ENCODE data around the gene FGD5.

The FGD5 gene

DNA sequence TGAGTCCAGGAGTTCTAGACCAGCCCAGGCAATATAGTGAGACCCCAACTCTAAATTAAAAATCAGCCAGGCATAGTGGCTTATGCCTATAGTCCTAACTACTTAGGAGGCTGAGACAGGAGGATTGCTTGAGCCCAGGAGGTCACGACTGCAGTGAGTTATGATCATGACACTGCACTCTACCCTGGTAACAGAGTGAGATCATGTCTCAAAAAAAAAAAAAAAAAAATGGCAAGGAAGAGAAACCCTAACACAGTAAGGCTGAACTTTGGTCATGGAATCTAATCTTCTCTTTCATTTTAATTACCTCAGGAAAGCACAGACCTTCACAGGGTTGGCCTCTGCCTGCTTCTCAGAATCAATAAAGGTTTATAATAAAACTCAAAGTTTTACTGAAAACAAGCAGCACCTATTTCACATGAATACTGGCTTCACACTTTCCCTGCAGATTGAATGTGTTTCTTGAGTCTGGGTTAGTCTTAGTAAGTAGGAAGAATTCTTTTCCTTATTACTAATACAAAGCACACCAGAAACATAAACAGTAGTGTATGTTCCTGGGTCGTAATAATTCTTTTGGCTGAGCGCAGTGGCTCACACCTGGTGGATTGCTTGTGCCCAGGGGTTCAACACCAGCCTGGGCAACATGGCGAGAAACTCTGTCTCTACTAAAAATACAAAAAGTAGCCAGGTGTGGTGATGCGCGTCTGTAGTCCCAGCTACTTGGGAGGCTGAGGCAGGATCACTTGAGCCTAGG is 117.0 kb downstream of the FGD5 start:
- no peak for DNase-seq

DNA sequence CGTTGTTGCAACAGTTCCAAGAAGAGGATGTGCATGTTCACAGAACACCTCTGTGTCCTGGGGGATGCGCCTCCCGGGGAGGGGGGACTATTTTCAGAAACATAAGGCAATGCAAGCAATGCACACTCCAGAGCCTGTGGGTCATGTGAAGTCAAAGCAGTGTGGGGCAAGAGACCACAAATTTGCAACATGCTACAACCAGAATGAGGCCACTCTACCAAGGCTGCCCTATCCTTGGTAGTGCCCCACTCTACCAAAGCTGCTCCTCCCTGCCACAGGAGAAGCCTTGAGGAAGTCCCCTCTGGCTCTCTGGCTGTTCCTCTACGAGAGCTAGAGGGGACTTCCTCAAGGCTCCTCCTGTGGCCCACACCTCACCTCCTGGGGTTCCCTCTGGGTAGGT is 120.2 kb downstream of the FGD5 start:
- no peak for DNase-seq

DNA sequence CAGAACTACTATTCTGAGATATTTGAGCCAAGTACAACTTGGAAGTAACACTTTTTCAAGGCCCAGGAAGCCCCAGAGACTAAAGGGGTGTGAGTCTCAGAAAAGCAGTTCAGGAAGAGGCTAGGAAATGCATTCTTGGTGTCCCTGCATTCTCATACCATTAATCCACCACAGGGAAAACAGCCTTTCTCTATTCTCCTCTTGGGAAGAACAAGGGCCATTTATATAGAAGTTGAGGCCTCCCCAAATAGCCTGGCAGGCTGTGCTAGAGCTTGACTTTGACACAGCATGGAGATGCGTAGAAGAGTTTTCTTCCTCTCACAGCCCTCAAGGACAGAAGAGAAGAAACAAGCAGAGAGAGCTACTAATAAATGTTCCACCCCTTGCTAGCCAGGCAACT is 123.1 kb downstream of the FGD5 start:
- DNase-seq = no peak

DNA sequence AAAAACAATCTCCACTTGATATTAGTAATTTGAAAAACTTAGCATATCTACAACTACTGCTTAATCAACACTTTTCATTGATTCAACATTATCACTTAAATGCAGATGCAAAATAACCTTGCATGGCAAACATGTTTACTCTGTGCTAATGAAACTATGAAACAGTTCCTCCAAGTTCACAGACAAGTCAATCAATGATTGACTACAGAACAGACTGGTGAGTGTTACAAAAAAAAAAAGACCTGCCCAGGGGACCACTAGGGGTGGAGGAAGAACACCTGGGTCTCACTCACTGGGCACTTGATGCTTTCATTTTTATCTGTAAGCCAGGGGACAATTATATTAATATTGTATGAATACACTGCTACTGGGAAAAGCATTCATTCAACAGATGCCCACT is 124.3 kb downstream of the FGD5 start:
- DNase-seq = no peak

DNA sequence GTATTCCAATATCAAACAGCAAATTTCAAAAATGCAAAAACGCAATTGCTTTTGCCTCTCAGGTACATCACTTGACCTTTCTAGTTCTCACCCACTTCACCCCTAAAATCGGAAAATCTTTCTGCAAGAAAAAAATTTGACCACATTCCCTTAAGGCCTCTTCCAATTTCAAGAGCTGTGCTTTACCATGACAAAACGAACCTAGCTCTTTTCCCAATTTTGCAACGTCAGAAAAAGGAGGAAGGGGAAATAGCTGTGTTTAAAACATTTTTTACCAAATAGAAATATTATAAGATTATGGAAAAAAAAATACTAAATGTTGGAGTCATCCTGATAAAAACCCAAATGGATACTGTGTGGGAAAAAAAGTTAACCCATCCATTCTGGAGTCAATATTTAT is 127.5 kb downstream of the FGD5 start:
- no peak for DNase-seq

DNA sequence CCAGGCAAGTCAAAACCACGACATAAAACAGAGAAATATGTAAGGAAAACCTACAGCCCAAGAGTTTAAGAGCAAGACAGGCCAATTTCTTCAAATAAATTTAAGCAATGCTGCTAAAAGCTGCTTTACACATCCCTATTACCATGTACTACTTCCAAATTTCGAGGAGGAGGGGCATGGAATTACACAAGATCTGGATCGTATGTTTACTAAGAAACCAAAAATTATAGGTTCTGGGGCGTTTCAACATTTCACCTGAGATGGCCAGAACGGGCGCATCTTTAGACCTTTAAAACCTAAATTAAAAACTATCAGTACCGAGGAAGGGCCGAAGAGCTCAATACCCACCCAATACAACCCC is 128.0 kb downstream of the FGD5 start:
- no peak for DNase-seq

DNA sequence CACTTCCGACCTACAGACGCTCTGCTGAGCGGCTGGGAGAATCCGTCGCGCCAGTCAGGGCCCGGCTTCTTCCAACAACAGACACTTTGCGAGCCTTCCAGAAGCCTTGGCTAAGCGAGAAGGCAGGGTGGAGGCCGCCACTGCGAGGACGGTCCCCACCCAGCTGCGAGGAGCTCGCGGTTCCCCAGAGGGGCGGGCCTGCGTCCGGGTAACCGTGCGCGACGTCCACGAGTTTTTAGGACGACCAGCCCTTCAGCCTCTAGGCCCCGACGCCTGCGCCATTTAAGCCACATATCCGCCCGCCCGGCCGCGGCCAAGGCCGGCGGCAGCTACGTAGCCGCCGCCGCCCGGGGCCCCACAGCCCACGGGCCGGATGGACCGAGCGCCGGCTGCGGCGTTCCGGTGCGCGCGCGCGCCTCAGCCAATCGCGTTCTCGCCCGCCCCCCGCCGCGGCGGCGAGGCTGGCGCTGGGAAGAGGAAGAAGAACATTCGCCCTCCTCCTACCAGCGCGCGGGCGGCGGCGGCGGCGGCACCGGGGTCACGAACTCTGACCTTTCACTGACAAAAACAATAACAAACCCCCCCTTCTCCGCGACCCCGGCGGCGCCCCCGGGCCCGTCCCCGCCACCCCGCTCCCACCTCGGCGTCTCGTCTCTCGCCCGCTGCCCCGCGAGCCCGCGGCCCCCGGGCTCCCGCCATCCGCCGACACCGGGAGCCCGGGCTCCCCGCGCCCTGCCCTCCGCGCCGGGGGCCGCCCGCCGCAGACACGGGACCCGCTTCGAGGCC is 128.5 kb downstream of the FGD5 start, which contains the start of gene NR2C2:
TSS of gene NR2C2 (plus strand) at position 484 of the 786 bp plus-strand sequence. CDS start 56,332 bp downstream, outside the sequence.
- peak; percentile 81 to 89 (median 86) for DNase-seq

DNA sequence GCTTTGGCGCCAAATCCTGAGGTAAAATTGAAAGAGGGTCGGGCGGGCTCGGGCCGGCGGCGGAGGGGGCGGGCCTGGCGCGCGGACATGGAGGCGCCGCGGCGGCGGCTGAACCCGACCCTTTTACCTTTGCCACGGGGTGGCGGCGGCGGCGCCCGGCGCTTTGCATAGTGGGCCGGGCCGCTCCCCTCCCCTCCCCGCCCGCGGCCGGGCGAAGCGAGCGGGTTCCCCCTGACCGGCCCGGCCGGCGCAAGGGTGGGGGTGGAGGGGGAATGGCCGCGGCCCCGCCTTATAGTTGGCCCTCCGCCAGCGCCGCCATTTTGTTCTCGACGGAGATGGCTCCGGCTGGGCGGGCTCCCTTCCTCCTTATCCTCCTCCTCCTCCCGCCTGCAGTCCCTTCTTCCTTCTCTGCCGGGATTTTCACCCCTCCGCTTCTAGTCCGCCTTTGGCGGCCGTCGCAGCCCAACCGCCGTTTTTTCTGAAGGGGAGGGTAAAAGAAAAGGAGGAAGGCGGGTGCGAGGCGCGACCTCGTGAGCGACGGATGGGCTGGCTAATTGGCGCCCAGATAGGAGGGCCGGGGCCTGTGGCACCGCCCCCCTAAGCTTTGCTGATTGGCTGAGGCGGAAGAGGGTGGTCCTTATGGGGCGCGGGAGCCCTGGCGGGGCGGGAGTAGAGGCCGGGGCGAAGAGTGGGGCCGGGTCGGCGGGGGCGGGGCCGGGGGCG is 129.3 kb downstream of the FGD5 start:
- DNase-seq = peak; percentile 93 to 99 (median 95)

DNA sequence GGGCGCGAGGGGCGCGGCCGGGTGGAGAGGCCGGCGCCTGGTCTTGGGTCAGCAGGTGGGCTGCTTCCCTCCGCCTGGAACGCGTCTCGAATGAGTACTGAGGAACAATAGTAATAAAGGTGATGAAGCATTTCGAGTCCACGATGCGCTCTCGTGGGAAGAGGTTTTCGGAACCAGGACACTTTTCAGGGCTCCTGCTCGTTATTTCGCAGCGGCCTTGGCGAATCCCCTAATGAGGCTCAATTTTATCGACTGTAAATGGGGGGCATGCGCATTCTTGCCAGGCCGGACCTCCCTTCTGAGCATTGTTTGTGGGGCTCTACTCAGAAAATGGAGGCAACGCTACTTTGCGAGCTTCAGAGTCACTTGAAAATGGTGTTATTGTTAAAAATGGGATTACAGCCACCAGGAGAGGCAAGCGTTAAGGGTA is 129.9 kb downstream of the FGD5 start:
- DNase-seq = no peak

DNA sequence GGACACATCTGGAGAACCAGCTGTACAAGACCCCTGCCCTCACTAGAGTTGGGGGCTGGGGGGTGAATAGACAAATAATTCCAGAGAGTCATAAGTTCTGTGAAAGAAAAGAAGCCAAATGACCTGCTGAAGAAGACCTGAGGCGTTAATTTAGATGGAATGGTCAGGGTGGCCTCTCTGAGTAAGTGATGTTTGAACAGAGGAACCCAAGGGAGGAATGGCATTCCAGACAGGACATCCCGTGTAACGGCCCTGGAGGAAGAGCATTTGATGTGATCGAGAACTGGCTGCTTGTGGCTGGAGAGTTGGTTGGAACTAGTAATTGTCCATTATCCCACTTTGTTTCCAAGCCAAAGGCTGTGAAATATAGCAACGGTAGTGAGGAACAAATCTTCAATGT is 130.4 kb downstream of the FGD5 start:
- no peak for DNase-seq

DNA sequence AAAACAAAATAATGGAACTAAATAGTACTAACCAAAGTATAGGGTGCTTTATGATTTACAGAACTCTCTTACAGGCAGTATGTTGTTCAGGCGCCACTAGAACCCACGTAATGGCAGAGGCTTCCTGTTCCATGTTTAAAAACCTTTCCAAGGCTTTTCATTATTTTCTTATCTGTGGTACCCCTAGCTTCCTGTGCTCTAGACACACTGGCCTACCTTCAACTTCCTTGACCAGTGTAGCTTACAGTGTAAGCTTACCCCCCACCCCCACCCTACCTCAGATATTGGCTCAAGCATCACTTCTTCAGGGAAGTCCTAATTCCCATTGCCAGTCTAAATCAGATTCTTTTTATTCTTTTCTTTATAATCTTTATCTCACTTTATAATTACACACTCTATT is 131.5 kb downstream of the FGD5 start:
- DNase-seq = no peak

DNA sequence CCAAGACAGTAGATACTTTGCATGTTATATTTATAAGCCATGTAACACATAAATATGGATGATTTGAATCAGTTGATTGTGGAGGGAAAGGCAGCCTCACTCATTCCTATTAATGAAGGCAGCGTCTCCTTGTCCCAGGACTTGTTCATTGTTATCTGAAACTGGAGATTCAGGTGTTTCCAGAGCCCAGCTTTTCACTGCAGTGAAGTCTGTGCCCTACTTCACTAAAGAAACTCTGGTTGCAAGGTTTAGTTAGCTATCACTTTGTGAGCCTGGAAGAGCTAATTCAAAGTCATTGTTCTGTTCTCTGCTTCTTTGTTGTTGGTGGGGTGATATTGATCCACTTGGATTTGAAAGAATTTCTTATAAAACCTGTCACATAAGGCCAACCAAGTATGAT is 138.4 kb downstream of the FGD5 start:
- DNase-seq = no peak

DNA sequence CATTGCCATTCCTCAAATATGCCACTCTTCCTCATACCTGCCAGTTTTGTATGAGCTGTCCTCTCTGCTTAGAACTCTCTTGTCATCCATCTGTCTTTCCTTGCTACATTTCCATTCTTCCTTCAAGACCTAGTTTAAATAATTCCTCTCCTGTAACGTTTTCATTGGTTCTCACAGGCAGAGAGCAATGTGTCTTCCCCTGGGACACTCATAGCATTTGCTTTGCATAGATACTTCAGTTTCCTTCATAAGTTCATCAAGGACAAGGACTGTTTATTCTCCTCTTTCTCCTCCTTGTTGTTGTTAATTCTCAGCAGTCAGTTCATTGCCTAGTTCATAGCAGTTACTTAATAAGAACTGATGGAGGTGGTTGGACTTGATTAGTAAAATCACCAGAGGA is 139.2 kb downstream of the FGD5 start:
- no peak for DNase-seq

DNA sequence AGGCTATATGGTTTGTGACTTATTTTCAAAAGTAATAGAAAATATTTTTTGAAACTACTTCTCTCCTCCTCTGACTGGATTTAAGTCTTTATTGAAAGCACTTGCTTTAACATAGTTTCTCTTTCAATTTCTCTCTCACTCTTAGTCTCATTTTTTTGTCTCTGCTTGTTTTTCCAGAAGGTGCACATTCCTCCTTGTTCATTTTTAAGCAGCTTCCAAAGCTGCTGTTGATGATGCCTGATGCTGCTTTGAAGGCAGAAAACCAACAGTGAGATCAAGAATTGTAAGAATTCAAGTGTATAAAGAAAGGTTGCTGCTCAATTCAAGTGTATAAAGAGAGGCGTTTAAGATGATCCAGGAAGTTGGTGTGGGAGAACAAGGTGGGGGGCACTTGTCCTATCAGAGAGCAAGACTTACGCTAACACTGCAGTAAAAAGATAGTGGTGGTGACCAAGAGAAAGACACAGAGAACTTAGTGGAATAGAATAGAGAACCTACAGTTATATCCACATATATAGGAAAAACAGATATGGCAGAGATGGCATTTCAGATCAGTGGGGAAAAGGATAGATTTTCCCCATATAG is 140.7 kb downstream of the FGD5 start:
- DNase-seq = no peak

DNA sequence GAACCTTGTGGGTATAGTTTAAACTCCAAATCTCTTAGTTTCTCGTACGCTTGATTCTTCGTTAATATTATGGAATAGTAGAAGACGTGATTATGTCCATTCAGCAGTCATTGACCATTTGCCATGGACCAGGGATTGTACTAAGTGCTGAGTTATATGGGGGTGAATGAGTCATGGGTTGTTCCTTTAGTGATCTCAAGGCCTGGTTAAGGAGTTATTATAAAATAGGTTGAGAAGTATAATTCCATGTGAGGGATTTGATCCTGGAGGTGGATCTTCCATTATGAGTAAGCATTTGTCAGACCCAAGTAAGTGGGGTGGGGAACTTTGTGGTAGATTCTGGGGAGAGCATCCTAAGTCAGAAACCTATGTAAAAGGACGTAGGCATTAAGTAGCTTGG is 144.0 kb downstream of the FGD5 start:
- DNase-seq = no peak

DNA sequence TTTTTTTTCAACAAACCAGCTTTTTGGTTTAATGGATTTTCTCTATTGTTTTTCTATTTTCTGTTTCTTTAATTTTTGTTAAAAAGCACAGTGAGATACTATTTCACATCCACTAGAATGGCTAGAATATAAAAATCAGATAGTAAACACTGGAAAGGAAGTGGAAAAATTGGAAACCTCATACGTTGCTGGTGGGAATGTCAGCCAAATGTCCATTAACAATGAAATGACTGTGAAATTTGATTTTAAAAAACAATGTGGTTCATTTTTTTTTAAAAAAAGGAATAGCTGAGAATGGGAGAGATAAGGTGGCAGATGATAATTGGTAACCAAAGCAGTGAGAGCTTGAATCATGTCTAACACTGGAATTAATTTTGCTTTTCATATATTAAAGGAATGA is 148.5 kb downstream of the FGD5 start:
- DNase-seq = no peak

DNA sequence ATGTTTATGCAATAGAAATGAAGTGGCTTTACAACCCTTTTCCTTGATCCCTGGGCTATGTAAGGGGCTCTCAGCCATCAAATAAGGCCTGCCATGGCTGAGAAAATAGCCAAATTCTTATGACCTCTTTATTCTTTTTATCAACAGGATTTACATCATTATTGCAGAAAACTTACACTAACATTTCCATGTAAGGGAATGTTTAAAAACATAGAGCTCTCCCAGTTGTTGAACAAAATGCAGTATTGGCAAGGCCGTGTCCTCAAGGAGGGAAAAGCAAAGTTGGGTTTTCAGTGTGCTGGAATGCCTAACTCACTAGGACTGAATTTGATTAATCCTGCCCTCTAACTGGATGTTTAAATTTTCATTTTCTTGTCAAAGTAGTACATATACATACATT is 150.9 kb downstream of the FGD5 start:
- no peak for DNase-seq

DNA sequence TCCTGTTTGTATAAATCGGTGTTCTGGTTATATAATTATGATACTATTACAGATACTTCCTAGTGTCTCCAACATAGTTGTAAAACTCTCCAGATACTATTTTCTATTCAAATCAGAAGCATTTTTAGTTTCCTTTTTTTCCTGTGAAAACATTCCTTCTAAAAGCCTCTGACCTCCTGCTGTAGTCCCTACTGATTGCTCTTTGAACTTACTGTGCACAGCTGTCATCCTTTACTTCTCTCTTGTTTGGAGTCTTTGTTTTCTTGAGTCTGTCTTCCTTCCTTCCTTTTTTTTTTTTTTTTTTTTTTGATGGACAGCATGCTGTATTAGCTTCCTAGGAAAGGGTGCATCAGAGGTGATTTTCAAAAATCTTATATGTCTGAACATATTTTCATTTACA is 157.6 kb downstream of the FGD5 start:
- DNase-seq = no peak

DNA sequence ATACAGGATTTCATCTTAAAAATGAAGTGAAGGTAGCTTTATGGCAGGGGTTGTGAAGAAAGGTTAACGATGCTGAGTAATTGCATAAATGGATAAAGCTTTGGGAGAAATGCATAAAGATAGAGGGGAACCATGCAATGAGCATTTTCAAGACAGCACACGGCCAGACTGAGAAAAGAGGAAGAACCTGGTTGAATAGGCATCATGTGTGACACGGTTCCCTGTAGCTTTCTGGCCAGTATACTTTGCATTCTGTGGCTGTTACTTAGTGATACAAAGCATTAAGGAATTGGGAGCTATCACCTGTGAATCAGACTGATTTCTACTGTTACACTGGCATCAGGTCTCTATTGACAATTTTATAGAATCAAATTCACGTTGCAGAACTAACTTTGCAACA is 161.9 kb downstream of the FGD5 start:
- no peak for DNase-seq

Measured in stimulated activated naive CD4-positive, alpha-beta T cell (primary cell).